Measurements from ENCODE around the gene EXOC6.
A peak's percentile ranks its signal among the peaks of the same experiment; 100 is the strongest.

The EXOC6 gene

DNA sequence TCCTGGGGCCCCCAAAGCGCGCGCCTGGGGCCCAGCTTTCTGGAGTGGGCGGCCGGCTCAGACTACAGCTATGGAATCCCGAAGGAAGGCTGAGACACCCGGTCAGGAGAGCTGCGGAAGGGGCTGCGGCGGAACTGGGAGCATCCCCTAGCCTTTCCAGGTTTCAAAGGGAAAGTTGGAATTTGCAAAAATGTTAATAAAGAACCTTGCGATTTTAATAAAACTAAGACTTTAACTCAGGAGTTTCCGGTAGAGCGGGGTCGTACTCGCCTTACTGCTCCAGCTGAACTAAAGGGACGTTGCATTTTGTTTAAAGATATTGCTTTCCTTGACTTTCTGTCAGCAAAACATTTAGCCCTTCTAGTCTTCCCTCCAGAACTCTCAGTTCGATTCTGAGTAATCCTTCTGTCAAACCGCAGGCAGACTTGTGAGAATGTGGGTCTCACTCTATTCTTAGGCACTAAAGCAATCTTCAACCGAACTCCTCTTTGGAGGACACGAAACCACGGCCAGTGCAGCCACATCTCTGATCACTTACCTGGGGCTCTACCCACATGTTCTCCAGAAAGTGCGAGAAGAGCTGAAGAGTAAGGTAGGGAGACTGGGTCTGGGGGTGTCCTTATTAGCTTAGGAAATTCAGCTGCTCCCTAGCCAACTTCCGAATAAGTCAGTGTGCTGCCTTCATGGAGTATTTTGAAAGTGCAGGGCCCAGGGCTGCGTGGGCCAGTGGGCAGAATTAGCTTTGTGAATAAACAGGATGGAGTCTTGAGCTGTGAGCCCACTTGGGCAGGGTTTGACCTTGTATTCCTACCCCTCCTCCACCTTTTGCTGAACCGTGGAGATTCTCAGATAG, 227.3 kb downstream of the EXOC6 start:
- H3K4me1 ChIP-seq (ENCODE audit: control insufficient read depth, low read length) = peaks cover 20% of the 10 kb centered on the region
- no peak overlapping the region for H3K27ac ChIP-seq (ENCODE audit: low read depth, low read length)
- H3K27me3 ChIP-seq (ENCODE audit: control insufficient read depth, low read length) = peaks cover 70% of the 10 kb centered on the region
- no peaks in the 10 kb centered on the region for H3F3A ChIP-seq (ENCODE audit: control insufficient read depth, insufficient read depth)
- no peak overlapping the region for H3K4me2 ChIP-seq (ENCODE audit: low read length)
- H4K20me1 ChIP-seq (ENCODE audit: control insufficient read depth, insufficient read depth, low read depth, low read length) = no peaks in the 10 kb centered on the region
- H3K4me3 ChIP-seq (ENCODE audit: low read length) = no peak overlapping the region
- H3K36me3 ChIP-seq (ENCODE audit: control insufficient read depth, low read length) = no peaks in the 10 kb centered on the region
- no peaks in the 10 kb centered on the region for H3K79me2 ChIP-seq (ENCODE audit: control insufficient read depth, low read length)
- no peaks in the 10 kb centered on the region for H3K9me2 ChIP-seq (replicated peaks; ENCODE audit: control insufficient read depth, low read length)
- TF ChIP-seq, protein P1, sequence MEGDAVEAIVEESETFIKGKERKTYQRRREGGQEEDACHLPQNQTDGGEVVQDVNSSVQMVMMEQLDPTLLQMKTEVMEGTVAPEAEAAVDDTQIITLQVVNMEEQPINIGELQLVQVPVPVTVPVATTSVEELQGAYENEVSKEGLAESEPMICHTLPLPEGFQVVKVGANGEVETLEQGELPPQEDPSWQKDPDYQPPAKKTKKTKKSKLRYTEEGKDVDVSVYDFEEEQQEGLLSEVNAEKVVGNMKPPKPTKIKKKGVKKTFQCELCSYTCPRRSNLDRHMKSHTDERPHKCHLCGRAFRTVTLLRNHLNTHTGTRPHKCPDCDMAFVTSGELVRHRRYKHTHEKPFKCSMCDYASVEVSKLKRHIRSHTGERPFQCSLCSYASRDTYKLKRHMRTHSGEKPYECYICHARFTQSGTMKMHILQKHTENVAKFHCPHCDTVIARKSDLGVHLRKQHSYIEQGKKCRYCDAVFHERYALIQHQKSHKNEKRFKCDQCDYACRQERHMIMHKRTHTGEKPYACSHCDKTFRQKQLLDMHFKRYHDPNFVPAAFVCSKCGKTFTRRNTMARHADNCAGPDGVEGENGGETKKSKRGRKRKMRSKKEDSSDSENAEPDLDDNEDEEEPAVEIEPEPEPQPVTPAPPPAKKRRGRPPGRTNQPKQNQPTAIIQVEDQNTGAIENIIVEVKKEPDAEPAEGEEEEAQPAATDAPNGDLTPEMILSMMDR (IDR thresholded peaks at IDR 0.05; ENCODE audit: low read depth, low read length, poor library complexity, severe bottlenecking) = no peak
- TF ChIP-seq EZH2phosphoT487 (IDR thresholded peaks at IDR 0.05; ENCODE audit: borderline replicate concordance, low read length) = 0 out of 2 replicates have a peak, but pooled peaks have one; percentile 53
- H3K9me3 ChIP-seq (ENCODE audit: control insufficient read depth, insufficient read depth, low read length) = no peaks in the 10 kb centered on the region

DNA sequence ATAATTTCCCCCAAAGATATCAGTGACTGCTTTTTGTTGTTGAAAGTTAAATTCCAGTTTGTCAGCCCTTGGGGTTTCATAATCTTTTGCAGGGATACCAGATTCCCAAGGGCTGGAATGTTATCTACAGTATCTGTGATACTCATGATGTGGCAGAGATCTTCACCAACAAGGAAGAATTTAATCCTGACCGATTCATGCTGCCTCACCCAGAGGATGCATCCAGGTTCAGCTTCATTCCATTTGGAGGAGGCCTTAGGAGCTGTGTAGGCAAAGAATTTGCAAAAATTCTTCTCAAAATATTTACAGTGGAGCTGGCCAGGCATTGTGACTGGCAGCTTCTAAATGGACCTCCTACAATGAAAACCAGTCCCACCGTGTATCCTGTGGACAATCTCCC, 228.6 kb downstream of the EXOC6 start:
- TF ChIP-seq, protein P1 (IDR thresholded peaks at IDR 0.05; ENCODE audit: low read depth, low read length, poor library complexity, severe bottlenecking) = no peak
- no peak for TF ChIP-seq EZH2phosphoT487 (IDR thresholded peaks at IDR 0.05; ENCODE audit: borderline replicate concordance, low read length)
- Histone ChIP-seq H4K20me1 (ENCODE audit: control insufficient read depth, insufficient read depth, low read depth, low read length) (no peaks in the 10 kb centered on the region), H3K4me3 (ENCODE audit: low read length) (no peak overlapping the region), H3K36me3 (ENCODE audit: control insufficient read depth, low read length) (no peaks in the 10 kb centered on the region), H3K9me3 (ENCODE audit: control insufficient read depth, insufficient read depth, low read length) (no peaks in the 10 kb centered on the region), H3K27ac (ENCODE audit: low read depth, low read length) (no peak overlapping the region), H3K4me2 (ENCODE audit: low read length) (no peak overlapping the region), H3F3A (ENCODE audit: control insufficient read depth, insufficient read depth) (no peaks in the 10 kb centered on the region), H3K9me2 (replicated peaks; ENCODE audit: control insufficient read depth, low read length) (no peaks in the 10 kb centered on the region), H3K27me3 (ENCODE audit: control insufficient read depth, low read length) (peaks cover 60% of the 10 kb centered on the region), H3K79me2 (ENCODE audit: control insufficient read depth, low read length) (no peaks in the 10 kb centered on the region), H3K4me1 (ENCODE audit: control insufficient read depth, low read length) (peaks cover 20% of the 10 kb centered on the region)

DNA sequence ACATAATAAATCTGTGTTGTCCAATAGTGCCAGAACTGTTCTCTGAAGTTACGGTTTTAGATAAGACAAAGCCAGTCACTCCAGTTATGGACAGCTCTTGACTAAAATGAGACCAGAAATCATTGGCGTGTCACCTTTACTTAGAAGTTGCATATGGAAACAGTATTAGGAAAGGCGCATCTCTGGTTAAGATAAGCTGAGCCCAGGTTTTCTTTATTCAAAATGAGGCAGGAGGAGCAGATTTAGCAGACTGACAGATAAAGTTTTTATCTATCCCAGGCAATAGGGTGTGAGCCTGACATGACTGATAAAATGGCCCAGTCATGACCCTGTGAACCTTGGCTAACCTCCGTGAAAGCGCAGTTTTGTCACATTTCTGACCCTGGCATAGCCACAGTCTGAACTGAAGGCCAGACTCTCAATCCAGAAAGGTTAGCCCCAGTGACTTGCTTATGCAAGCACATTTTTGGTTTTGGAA, 229.6 kb downstream of the EXOC6 start:
- TF ChIP-seq EZH2phosphoT487 (IDR thresholded peaks at IDR 0.05; ENCODE audit: borderline replicate concordance, low read length) = no peak
- TF ChIP-seq, protein P1 (IDR thresholded peaks at IDR 0.05; ENCODE audit: low read depth, low read length, poor library complexity, severe bottlenecking) = no peak
- Histone ChIP-seq H3K79me2 (ENCODE audit: control insufficient read depth, low read length) (no peaks in the 10 kb centered on the region), H3K4me1 (ENCODE audit: control insufficient read depth, low read length) (peaks cover 16% of the 10 kb centered on the region), H3K9me3 (ENCODE audit: control insufficient read depth, insufficient read depth, low read length) (no peaks in the 10 kb centered on the region), H3K27me3 (ENCODE audit: control insufficient read depth, low read length) (peaks cover 50% of the 10 kb centered on the region), H3K27ac (ENCODE audit: low read depth, low read length) (no peak overlapping the region), H3K36me3 (ENCODE audit: control insufficient read depth, low read length) (no peaks in the 10 kb centered on the region), H3K9me2 (replicated peaks; ENCODE audit: control insufficient read depth, low read length) (no peaks in the 10 kb centered on the region), H4K20me1 (ENCODE audit: control insufficient read depth, insufficient read depth, low read depth, low read length) (no peaks in the 10 kb centered on the region), H3K4me3 (ENCODE audit: low read length) (no peak overlapping the region), H3F3A (ENCODE audit: control insufficient read depth, insufficient read depth) (no peaks in the 10 kb centered on the region), H3K4me2 (ENCODE audit: low read length) (no peak overlapping the region)

Measured in DOHH2 (cell line).